AG10803 (cell line): Measurements from ENCODE around the gene KISS1R.

Source experiments
- DNase-seq: peaks from one replicate; pipeline ENCODE4 v3.0.0; 2010; ENCODE audit warnings: low read depth
- H3K4me3 ChIP-seq: 2 replicates; pipeline ENCODE4 v1.5.1; 2011; ENCODE audit warnings: mild to moderate bottlenecking, low read length, control low read depth
- CTCF ChIP-seq: conservative IDR thresholded peaks from 2 replicates; pipeline ENCODE4 v1.5.1; 2011; ENCODE audit warnings: mild to moderate bottlenecking, low read length, control low read depth, inconsistent platforms

KISS1R gene

GRCh38 chr19:898663-899062 is 18.5 kb upstream of the KISS1R start:
- H3K4me3 ChIP-seq: no peak overlapping the region
- no peak for TF ChIP-seq CTCF
- DNase-seq: no peak

- DNase-seq: no peak
- no peak overlapping the region for H3K4me3 ChIP-seq
- no peak for TF ChIP-seq CTCF
Observed at GRCh38 chr19:899336-900042, 17.6 kb upstream of the KISS1R start.

- no peak overlapping the region for H3K4me3 ChIP-seq
- TF ChIP-seq CTCF: no peak
Observed at GRCh38 chr19:900043-900301, 17.2 kb upstream of the KISS1R start.

GRCh38 chr19:900302-901111 is 16.6 kb upstream of the KISS1R start:
- TF ChIP-seq CTCF: no peak
- DNase-seq: no peak
- H3K4me3 ChIP-seq: no peak overlapping the region

More at GRCh38 chr19:900043-900301, 17.2 kb upstream of the KISS1R start:
- DNase-seq: no peak

- no peak for DNase-seq
- TF ChIP-seq CTCF: no peak
- H3K4me3 ChIP-seq: no peak overlapping the region
Observed at GRCh38 chr19:901216-902092, 15.7 kb upstream of the KISS1R start.

- no peak for TF ChIP-seq CTCF
- no peak for DNase-seq
Observed at GRCh38 chr19:902093-902370, 15.1 kb upstream of the KISS1R start.

More at GRCh38 chr19:902093-902370, 15.1 kb upstream of the KISS1R start:
- no peak overlapping the region for H3K4me3 ChIP-seq
